Activated effector memory CD4-positive, alpha-beta T cell treated with Interleukin-2 at 50 U/mL for 16 hours (primary cell): Measurements from ENCODE around the gene B4GALNT2.
"Not testable (repeated sequence)": the region's sequence is repeated elsewhere in the genome, so short reads cannot be mapped to it uniquely, and the experiment has no call there.

Experiments
- DNase-seq: peaks from one replicate; pipeline ENCODE4 v3.0.0-alpha.2; 2020

The B4GALNT2 gene

DNA sequence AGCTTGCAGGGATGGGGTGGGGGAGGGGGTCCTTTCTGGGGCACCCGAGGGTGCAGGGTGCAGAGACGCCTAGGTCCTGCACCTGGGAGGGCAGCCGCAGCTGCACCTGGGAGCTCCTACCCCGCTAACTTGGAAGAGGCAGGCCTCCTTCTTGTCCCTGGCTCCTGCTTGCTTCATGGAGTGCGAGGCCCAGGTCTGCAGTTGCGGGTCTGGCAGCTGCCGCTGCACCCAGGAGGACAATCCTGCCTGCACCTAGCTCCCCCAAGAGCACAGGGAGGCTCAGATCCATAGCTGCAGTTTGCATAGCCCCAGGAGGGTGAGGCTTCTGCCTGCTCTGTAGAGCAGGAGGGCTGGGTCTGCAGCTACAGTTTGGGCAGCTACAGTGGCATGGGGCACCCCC lies 51.2 kb downstream of the B4GALNT2 start:
- DNase-seq: no peak

DNA sequence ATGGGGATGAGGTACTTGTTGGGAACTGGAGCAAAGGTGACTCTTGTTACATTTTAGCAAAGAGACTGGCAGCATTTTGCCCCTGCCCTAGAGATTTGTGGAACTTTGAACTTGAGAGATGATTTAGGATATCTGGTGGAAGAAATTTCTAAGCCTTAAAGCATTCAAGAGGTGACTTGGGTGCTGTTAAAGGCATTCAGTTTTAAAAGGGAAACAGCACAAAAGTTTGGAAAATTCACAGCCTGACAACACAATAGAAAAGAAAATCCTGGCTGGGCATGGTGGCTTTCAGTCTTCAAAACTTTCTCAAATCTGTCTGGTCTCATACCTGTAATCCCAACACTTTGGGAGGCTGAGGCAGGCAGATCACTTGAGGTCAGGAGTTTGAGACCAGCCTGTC lies 52.0 kb downstream of the B4GALNT2 start:
- not testable (repeated sequence) for DNase-seq

DNA sequence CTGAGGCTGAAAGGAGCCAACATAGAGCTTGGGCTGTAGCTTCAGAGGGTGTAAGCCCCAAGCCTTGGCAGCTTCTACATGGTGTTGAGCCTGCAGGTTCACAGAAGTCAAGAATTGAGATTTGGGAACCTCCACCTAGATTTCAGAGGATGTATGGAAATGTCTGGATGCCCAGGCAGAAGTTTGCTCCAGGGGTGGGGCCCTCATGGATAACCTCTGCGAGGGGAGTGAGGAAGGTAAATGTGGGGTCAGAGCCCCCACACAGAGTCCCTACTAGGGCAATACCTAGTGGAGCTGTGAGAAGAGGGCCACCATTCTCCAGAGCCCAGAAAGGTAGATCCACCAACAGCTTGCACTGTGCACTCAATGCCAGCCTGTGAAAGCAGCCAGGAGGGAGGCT lies 52.8 kb downstream of the B4GALNT2 start:
- not testable (repeated sequence) for DNase-seq

DNA sequence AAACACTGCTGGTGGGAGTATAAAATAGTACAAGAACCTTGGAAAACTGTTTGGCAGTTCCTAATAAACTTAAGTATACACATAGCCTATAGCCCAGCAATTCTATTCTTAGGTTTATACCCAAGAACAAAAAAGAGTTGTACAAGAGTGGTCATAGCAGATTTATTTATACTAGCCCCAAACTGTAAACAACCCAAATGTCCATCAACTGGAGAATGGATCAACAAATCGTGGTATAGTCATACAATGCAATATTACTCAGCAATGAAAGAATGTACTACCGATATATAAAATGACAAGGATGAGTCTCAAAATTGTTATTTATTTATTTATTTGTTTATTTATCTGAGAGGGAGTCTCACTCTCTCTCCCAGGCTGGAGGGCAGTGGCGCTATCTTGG lies 54.7 kb downstream of the B4GALNT2 start:
- no peak for DNase-seq

DNA sequence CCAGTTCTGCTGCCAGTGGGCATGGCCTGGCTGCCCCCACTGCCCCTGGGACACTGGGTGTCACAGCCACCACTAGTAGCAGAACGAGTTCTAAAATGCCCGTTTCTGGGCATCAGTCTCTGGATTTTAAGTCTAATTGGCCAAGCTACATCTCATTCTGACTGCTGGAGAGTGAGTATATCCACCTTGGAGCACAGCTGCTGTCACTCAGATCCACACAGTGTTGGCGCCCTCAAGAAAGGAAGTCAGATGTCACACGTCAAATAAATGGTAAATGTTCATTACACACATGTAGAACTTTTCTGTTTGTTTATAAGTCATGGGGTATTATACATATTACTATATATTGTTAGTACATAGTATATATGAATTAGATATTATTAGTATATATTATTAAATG lies 58.4 kb downstream of the B4GALNT2 start:
- DNase-seq: no peak

DNA sequence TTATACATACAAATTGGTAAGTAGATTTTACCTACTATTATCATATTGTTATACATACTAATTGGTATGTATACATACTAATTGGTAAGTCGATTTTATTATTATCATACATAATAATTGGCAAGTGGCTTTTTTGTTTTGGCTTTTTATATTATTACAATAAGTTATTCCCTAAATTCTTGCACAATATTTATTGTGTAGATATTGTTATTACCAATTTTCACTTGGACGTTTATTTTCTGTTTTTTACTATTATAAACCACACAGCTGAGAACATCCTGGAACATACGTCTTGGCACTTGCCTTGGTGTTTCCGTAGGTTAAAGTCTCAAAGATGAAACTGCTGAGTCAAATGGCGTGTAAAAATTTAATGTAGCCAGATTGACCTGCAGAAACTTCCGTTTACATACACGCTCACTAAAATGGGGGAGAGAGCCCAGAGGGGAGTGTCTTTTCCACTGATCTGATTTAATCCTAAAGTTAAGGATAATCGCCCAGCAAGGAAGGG lies 58.9 kb downstream of the B4GALNT2 start:
- no peak for DNase-seq

DNA sequence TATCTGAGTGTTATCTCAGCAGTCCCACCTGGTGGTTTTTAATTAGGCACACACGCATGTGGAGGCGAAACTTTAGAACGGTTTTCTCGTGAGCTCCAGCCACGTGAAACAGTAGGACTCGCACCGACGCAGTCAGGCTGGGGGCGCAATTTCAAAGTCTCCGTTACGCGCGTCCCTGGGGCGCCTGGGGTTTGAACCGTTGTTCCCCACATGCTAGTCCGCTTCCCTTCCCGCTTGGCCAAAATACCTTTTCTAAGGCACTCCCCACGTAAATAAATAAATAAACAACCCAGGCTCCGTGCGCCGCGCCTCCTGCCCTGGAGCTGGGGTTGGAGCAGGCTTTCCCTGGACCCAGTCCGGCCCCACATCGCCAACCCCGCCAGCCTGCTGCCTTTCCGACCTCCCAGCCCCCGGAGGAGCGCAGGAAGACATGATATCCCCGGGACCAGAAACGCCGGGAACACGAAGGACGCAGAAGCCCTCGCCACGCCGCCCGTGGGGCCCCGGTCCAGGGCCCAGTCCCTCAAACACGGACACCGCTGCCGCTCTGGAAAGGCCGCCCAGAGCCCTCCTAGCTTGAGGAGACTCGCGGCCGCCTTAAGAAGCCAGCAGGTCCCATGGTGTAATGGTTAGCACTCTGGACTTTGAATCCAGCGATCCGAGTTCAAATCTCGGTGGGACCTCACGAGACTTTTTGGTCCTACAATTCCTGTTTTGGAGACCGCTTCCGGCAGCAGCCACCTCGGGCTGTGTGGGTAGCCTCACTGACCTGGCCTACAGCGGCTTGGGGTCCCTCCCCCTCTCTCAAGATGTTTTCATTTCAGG lies 59.6 kb downstream of the B4GALNT2 start:
- DNase-seq: peak; percentile 87

DNA sequence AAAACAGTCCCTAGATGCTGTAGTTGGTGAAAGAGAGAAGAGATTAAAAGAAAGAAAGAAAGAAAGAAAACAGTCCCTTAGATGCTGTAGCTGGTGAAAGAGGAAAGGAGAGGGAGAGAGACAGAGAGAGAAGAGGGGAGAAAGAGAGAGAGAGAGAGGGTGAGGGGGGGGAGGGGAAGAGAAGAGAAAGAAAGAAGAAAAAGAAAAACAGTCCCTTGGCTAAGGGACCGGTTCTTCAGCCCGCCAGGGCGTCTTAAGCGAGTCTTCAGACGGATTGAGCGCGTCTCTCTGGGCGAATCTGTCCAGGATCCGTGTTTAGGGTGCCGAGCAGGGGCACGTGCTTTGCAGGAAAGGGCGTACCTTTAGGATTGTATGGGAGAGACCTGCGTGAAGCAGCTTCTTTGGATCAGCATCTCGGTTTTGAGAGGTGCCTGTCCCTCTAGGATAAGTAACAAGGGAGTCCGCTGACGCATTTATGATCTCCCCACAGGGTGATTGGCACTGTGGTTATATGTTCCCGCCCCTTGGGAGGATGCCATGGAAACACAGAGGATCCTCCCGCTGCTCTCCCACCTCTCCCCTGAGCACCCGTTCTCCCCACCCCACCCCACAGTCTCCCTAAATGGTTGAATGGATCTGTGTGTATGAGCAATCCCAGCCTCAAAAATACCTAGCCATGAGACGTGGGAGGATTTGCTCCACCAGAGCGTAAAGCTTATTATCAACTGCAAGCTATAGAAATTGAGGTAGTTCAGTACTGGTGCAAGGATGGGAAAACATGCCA lies 61.1 kb downstream of the B4GALNT2 start:
- no peak for DNase-seq

DNA sequence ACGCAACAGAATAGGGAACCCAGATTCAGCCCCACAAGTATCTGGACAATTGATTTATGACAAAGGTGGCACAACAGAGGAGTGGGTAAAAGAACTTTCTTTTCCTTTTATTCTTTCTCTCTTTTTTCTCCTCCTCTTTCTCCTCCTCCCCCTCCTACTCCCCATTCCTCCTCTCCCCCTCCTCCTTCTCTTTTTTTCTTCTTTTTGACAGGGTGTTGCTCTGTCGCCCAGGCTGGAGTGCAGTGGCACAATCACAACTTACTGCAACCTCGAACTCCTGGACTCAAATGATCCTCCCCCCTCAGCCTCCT lies 61.7 kb downstream of the B4GALNT2 start:
- DNase-seq: no peak

DNA sequence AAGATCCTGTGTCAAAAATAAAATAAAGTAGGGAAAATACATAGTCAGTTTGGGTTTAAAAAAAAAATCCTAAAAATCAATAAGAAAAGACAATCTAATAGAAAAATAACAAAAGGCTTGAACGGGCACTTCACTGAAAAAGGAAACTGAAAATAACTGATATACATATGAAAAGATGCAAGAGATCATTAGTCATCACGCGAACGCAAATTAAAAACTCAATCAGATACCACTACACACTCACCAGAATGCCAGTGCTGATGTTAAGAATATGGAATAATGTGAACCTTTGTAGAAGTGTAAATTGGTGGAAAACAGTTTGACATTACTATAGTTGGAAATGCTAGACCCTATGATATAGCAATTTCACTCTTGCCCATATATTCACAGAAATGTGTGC lies 63.2 kb downstream of the B4GALNT2 start:
- DNase-seq: no peak

DNA sequence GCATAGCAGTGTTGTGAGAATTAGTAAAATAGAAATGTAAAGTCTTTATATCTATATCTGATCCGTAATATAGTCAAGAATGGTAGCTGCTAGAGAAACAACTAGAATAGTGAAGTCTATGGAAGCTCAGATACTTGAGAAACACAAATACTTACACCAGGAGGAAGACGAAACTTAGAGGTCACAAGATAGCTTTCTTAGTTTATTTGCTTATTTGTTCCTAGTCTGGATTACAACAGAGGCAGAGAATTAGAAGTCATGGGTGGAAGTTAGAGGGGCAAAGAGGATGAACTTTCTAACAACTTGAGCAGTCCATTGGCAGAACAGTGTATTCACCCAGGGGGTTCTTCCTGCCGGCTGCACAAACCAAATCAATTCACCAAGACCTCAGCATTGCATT lies 64.0 kb downstream of the B4GALNT2 start:
- DNase-seq: no peak

DNA sequence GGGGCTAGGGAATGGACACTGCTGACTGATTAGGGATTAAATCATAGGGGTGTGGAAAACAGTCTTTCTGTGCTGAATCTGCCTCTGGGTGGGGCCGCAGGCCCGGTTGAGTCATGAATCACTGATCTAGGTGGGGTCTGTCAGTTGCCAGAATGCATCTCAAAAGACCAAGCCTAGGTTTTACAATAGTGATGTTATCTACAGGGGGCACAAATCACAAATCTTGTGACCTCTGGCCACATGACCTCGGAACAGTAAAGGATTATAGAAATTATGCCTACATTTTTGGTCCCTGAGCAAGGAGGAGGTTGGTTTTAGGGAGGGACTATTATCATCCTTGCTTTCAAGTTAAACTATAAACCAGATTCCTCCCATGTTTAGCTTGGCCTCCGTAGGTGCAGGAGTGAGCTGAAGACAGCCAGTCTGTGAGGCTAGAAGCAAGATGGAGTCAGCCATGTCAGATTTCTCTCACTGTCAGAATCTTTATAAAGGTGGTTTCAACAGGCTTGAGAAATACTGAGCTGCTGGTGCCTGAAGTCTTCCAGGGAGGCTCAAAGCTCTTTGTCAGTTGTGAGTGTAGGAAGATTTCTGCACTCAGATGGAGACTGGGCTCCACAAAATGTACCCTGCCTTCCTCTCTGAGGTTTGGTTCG lies 64.9 kb downstream of the B4GALNT2 start:
- no peak for DNase-seq

DNA sequence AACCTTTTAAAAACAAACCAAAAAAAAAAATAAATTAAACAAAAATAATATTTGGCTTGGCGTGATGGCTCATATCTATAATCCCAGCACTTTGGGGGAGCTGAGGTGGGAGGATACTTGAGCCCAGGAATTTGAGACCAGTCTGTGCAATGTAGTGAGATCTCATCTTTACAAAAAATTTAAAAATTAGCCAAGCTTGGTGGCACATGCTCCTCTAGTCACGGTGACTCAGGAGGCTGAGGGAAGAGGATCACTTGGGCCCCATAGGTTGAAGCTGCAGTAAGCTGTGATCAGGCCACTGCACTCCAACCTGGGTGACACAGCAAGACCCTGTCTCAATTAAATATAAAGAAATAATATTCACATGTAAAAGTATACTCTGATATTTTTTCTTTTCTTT lies 65.6 kb downstream of the B4GALNT2 start:
- DNase-seq: no peak

DNA sequence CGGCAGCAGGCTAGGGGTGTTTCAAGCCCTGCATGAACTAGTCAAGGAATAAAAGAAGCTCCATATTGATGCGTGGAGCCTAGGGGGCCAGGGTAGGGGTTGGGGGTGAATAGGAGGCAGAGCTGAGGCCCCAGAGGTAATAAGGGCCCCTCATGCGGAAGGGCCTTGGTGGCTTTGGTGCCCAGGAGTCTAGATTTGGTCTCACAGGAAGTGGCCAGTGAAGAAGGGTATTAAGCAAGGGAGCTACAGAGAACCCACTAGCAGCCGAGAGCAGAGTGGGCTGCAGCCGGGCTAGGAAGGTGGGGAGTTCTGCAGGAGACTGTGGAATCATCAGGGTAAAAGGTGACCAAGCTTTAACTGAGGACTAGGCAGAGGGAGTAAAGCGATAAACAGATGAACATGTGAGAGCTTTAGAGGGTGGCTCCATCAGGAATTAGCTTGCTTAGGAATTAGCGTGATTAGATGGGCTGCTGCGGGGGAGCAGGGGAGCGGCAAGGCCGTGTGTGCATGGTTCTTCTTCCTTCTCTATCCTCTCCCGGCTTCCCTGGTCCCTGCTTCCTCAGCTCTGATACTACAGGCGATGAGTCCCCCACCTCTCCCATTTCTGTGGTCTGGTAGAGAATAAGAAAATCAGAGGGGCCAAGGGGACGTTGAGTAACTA lies 68.0 kb downstream of the B4GALNT2 start:
- no peak for DNase-seq

DNA sequence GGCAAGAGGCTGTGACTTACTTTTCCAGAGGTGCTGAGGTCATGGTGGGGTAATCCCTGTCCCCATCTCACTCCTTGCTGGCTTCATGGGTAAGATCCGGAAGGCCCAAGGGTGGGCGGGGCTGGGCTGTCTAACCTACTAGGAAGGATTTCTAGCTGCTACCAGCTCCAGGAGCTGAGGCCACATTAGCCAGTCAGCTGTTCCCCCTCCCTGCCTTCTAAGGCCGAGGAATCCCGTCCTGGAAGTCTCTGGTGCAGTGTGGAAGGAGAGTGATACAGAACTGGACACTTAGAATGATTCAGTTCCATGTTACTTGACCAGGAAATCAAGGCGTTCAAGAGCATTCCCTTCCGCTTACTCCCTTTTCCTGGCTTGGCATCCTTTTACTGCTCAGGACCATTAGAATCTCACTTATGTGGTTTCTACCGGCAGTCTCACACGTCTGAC lies 68.9 kb downstream of the B4GALNT2 start:
- DNase-seq: no peak

DNA sequence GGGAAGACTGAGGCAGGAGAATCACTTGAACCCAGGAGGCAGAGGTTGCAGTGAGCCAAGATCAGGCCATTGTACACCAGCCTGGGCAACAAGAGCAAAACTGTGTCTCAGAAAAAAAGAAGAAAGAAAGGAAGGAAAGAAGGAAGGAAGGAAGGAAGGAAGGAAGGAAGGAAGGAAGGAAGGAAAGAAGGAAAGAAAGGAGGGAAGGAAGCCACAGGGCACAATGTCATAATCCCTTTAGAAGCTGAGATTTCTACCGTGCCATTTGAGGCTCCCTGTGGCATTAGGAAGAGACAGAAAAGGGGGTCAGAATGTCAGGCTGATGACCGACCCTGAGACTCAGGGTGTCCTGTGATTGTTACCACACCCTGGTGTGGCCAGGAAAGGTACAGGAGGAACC lies 71.2 kb downstream of the B4GALNT2 start:
- no peak for DNase-seq

DNA sequence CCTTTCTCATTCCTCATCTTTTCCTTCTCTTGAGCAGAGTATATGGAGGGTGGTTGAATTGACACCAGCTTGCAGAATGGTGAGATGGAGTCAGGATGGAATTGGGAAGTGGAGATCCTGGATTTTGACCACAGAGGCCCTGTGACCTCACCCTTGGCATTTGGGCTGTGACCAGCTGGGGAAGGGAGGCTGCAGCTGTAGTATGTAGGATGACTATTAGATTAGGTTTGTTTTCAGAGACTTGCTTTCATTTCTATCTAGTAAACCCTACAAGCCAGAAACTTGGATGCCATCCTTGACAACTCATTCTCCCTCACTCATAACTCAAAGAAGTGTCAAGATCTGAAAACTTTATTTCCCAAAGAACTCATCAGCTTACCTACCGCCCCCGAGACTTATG lies 71.9 kb downstream of the B4GALNT2 start:
- DNase-seq: no peak

DNA sequence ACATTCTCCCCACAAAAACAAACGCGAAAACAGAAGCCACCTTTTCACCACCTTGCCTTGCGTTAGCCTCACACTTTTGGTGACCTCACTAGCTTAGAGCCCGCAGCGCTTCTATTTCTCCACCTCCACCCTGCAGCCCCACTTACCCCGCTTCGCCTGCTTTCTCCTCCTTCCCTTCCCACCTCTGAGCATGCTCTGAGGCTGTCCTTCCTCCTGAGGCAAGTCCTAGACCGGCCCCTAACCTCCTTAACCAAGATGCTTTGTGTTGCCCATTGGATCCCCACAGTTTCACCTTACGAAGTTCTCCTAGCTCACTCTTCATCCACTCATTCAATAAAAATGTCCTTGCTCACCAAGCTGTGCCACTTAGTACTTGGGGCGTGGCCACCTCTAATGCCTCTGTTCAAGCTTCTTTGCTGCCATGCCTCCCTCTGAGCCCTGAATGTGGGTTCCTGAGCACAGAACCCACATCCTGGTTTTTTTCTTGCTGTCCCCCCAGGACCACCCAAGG lies 76.5 kb downstream of the B4GALNT2 start:
- no peak for DNase-seq

DNA sequence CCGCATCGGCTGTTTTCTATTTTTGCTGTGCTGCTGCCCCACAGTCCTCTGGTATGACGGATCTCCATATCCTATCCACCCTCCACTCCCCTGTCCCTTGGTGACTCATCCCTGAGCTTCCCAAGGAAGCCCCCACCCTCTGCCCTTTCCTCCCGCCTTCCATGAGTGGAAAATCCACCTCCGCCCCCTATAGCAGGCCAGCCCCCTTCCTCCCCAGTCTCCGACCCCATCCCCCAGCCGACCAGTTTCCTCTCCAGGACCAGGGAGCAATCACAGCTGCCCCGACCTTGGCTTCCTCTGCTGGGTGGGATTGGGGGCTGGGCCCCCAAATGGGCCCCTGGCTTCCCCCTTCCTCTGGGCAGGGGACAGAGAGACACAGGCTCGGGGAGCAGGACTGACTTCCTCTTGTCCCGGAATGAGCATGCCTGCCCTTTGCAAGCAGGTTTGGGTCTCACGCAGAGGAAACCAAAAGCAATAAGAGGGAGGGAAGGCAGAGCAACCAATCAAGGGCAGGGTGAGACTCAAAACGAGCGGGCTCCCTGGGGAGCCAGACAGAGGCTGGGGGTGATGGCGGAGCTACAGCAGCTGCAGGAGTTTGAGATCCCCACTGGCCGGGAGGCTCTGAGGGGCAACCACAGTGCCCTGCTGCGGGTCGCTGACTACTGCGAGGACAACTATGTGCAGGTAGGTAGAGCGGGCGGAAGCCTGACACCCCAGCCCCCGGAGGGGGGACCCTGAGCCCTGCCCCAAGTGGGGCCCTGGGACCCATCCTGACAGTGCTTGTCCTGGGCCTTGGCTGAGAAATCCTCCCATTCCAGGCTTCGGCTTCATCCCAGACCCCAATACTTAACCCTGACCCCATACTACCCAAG lies 77.8 kb downstream of the B4GALNT2 start, which contains the start of the genes ABI3 and GNGT2:
Gene ABI3, plus strand, starts transcription at position 550 of the 872 bp plus-strand sequence. Its CDS starts 18 bp downstream, at position 568.
Gene GNGT2, minus strand, starts transcription at position 417 of the 872 bp plus-strand sequence. CDS start 3,152 bp downstream, outside the sequence.
- peak; percentile 48 for DNase-seq

DNA sequence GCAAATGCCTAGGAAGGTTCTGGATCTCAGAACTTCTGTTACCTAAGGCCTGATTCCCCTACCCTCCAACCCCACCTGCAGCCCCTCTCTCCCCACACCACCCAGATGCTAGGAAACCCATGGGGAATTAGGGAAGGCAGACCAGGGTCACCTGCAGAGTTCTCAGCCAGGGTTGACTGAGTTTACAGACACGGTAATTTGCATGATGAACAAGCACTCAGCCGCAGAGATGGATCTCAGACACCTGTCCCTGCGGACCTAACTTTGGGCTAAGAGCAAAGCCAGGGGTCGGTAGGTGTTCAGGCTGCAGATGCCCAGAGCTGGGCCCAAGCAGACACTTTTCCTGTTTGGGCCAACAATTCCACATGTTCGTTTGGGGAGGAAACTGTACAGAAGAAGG lies 80.8 kb downstream of the B4GALNT2 start:
- DNase-seq: no peak

DNA sequence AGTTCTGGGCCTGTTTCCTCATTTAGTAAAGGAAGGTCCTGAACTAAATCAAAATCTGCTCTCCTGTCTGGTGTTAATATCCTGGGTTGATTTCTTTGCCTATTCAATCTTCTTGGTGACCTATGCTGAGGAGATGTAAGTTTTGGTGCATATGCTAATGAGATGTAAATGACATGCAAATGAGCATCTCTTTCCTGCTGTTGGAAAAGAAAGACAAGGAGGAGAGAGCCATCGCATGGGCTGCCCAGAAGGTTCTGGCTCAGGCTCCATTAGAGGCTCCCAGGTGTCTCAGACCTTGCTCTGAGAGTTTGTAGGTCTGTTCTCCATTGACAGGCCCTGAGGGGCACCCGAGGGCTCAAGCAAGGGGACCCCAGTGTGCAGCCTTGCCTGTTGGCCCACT lies 81.3 kb downstream of the B4GALNT2 start:
- DNase-seq: no peak
